ACC112 (cell line): Measurements from ENCODE around the gene S100B.
"Not testable (repeated sequence)": the region's sequence is repeated elsewhere in the genome, so short reads cannot be mapped to it uniquely, and the experiment has no call there.

Experiments used
- H2AFZ ChIP-seq: fragments of 200-600 bp; sonication (generic); one replicate; pipeline ENCODE4 v1.6.0; 2017; ENCODE audit warnings: antibody characterized with exemption, low read length; ENCODE audit not compliant: unreplicated experiment
- H3K27ac ChIP-seq: fragments of 200-600 bp; sonication (generic); 2 replicates; pipeline ENCODE4 v1.5.1; 2014; ENCODE audit warnings: low read depth, mild to moderate bottlenecking, antibody characterized with exemption, low read length, moderate library complexity
- H3K27me3 ChIP-seq: fragments of 200-600 bp; sonication (generic); 2 replicates; pipeline ENCODE4 v1.6.1; 2014; ENCODE audit warnings: mild to moderate bottlenecking, antibody characterized with exemption, low read length, moderate library complexity, mixed read lengths; ENCODE audit not compliant: insufficient read depth
- H3K36me3 ChIP-seq: fragments of 200-600 bp; sonication (generic); 2 replicates; pipeline ENCODE4 v1.6.1; 2016; ENCODE audit warnings: mild to moderate bottlenecking, antibody characterized with exemption, low read length, moderate library complexity, mixed read lengths; ENCODE audit not compliant: insufficient read depth
- H3K4me1 ChIP-seq: fragments of 200-600 bp; sonication (generic); one replicate; pipeline ENCODE4 v1.6.1; 2016; ENCODE audit warnings: low read length, mixed read lengths; ENCODE audit not compliant: insufficient read depth, unreplicated experiment, control insufficient read depth
- H3K4me3 ChIP-seq: fragments of 200-600 bp; sonication (generic); 2 replicates; pipeline ENCODE4 v1.5.1; 2014; ENCODE audit warnings: mild to moderate bottlenecking, low read depth, low read length
- H3K79me2 ChIP-seq: fragments of 200-600 bp; sonication (generic); one replicate; pipeline ENCODE4 v1.6.0; 2016; ENCODE audit warnings: low read length; ENCODE audit not compliant: control insufficient read depth, unreplicated experiment, insufficient read depth

Gene S100B

GRCh38 chr21:46639489-46640386, 34.9 kb upstream of the S100B start:
- Histone ChIP-seq H3K27me3 (no peaks in the 10 kb centered on the region), H3K27ac (no peak overlapping the region), H3K4me1 (peaks cover 24% of the 10 kb centered on the region), H3K36me3 (peaks cover 16% of the 10 kb centered on the region), H2AFZ (no peak overlapping the region), H3K4me3 (no peak overlapping the region), H3K79me2 (peaks cover 55% of the 10 kb centered on the region)

- Histone ChIP-seq H3K27me3 (no peaks in the 10 kb centered on the region), H3K4me3 (peak overlapping the region; percentile 58), H3K36me3 (no peaks in the 10 kb centered on the region; the same call in 1 of the 2 replicates), H3K4me1 (peaks cover 31% of the 10 kb centered on the region), H3K27ac (peak overlapping the region; percentile 4; the same call in 1 of the 2 replicates), H3K79me2 (peaks cover 52% of the 10 kb centered on the region), H2AFZ (no peak overlapping the region)
Observed at GRCh38 chr21:46637952-46638746, 33.3 kb upstream of the S100B start.

GRCh38 chr21:46636550-46637285, 31.8 kb upstream of the S100B start:
- Histone ChIP-seq H3K36me3 (no peaks in the 10 kb centered on the region; the same call in 1 of the 2 replicates), H3K27me3 (no peaks in the 10 kb centered on the region), H3K27ac (no peak overlapping the region), H2AFZ (no peak overlapping the region), H3K4me1 (peaks cover 31% of the 10 kb centered on the region), H3K79me2 (peaks cover 48% of the 10 kb centered on the region), H3K4me3 (peak overlapping the region; percentile 98)

GRCh38 chr21:46636181-46636512, 31.3 kb upstream of the S100B start:
- Histone ChIP-seq H3K27me3 (no peaks in the 10 kb centered on the region), H3K4me1 (peaks cover 31% of the 10 kb centered on the region), H3K4me3 (peak overlapping the region; percentile 98)

GRCh38 chr21:46635324-46636180, 30.7 kb upstream of the S100B start, which contains the start of gene PRMT2:
TSS of gene PRMT2 (plus strand) at chr21:46635674. CDS start at chr21:46636952, 1,278 bp downstream.
- peak within 1 kb of the TSS; percentile 93 for H2AFZ ChIP-seq
- no peaks in the 10 kb centered on the region; the same call in 1 of the 2 replicates for H3K36me3 ChIP-seq
- H3K4me1 ChIP-seq = peaks cover 31% of the 10 kb centered on the region
- no peaks in the 10 kb centered on the region for H3K27me3 ChIP-seq
- peaks cover 37% of the 10 kb centered on the region for H3K79me2 ChIP-seq
- peak within 1 kb of the TSS; percentile 98 for H3K4me3 ChIP-seq
- H3K27ac ChIP-seq = peak within 1 kb of the TSS; percentile 91

More at GRCh38 chr21:46636181-46636512, 31.3 kb upstream of the S100B start:
- Histone ChIP-seq H3K36me3 (no peaks in the 10 kb centered on the region; the same call in 1 of the 2 replicates), H3K27ac (no peak overlapping the region; the same call in 1 of the 2 replicates), H2AFZ (peak overlapping the region; percentile 93), H3K79me2 (peaks cover 43% of the 10 kb centered on the region)

GRCh38 chr21:46634966-46635323, 30.1 kb upstream of the S100B start:
- peak overlapping the region; percentile 98 for H3K4me3 ChIP-seq
- no peaks in the 10 kb centered on the region for H3K27me3 ChIP-seq
- peak overlapping the region; percentile 91 for H3K27ac ChIP-seq
- peak overlapping the region; percentile 87 for H2AFZ ChIP-seq
- H3K4me1 ChIP-seq = peaks cover 31% of the 10 kb centered on the region
- H3K79me2 ChIP-seq = peaks cover 32% of the 10 kb centered on the region
- H3K36me3 ChIP-seq = no peaks in the 10 kb centered on the region; the same call in 1 of the 2 replicates

- H3K79me2 ChIP-seq = peaks cover 31% of the 10 kb centered on the region
- peak overlapping the region; percentile 87 for H2AFZ ChIP-seq
- H3K36me3 ChIP-seq = no peaks in the 10 kb centered on the region; the same call in 1 of the 2 replicates
- H3K4me3 ChIP-seq = peak overlapping the region; percentile 98
- H3K27ac ChIP-seq = peak overlapping the region; percentile 91
- H3K4me1 ChIP-seq = peaks cover 31% of the 10 kb centered on the region
- no peaks in the 10 kb centered on the region for H3K27me3 ChIP-seq
Observed at GRCh38 chr21:46634427-46634826, 29.5 kb upstream of the S100B start.

- Histone ChIP-seq H3K27ac (no peak overlapping the region), H3K36me3 (no peaks in the 10 kb centered on the region; the same call in 1 of the 2 replicates), H3K79me2 (peaks cover 25% of the 10 kb centered on the region), H3K4me1 (peaks cover 24% of the 10 kb centered on the region), H3K4me3 (no peak overlapping the region), H3K27me3 (peaks cover 4% of the 10 kb centered on the region; the same call in 1 of the 2 replicates), H2AFZ (no peak overlapping the region)
Observed at GRCh38 chr21:46633566-46633965, 28.7 kb upstream of the S100B start.

- not testable (repeated sequence) for H3K27ac ChIP-seq, H3K36me3 ChIP-seq, H3K79me2 ChIP-seq, H3K4me1 ChIP-seq, H2AFZ ChIP-seq, H3K4me3 ChIP-seq
- peaks cover 11% of the 10 kb centered on the region for H3K27me3 ChIP-seq
Observed at GRCh38 chr21:46630915-46631314, 26.0 kb upstream of the S100B start.
